GM18517 (cell line): ENCODE results near the gene MYT1.

Source experiments
- ATAC-seq: cut with Tn5 transposase; IDR thresholded peaks from one replicate; pipeline ENCODE4 v1.9.1; 2021; ENCODE audit warnings: mild to moderate bottlenecking, moderate library complexity; ENCODE audit not compliant: unreplicated experiment

Gene MYT1

DNA sequence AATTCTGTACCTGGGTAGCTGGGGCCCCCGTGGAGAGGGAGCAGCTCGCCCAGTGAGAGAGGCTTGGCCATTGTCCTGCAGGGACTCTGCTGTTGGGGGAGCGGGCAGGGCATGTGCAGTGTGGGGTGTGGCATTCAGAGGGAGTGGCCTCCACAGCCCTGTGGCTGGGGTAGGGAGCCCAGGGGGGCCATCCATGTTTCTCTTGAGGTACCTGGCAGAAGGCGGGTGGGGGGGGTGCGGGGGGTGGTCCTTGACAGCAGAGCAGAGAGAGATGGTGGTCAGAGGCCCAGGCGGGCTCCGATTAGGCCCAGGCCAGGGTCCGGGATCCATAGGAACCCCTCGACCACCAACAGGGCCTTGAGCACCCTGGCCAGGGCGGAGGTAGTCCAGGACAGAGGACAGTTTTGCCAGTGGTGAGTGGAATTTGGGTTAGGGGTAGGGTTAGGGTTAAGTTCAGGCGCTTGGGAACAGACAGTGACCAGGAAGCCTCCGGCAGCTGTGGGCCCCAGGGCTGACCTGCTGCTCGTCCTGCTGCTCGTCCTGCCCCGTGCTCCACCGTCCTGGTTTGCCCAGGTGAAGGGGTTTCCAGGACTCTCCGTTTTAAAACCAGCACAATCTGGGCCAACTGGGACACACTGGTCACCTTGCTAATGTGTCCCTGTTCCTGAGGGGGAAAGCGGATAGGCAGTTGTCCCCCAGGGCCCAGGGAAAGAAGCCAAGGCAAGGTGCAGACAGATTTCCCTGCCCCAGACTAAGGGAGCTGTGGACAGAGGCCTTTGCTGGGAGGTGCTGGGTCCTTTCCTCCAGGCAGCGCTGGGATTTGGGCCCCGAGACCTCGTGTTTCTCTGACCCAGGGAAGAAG is 24.8 kb upstream of the MYT1 start:
- ATAC-seq, result no peak

DNA sequence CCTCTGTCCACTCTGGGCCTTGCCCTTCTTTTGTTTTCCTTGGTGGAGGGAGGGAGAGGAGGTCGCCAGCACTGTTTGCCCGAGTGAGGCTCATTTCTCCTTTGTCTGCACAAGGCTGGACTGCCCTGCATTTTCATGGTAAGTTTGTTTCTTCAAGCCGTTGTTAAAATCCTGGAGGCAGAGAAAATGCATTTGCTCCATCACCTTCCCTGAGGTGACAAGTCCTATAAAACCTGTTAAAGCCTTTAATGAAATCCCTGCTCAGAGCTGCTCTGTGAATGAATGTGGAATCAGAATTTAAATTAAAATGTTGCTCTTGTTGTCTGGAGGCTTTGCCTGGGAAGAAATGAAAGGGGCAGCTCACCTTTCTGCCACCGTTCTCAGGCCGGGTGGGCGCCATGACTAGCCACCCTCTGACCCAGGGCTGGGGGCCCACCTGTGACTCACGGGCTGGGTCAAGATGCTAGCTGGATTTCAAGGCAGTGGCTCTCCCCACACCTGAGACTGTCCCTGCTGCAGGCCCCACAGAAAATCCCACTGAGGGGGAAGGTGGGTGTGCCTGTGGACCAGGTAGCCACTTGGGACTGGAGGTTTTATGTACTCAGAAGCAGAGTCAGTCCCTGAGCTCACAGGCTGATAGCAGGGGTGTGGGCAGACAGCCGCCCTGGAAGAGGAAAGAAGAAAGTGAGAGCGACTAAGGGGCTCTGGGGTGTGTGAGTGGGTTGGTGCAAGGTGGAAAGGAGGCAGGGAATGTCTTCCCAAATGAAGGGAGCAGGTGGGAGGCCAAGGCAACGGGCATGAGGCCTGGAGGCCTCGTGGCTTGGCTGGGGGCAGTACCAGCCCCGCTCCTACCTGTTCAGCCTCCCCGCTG is 24.0 kb upstream of the MYT1 start:
- ATAC-seq, result no peak

DNA sequence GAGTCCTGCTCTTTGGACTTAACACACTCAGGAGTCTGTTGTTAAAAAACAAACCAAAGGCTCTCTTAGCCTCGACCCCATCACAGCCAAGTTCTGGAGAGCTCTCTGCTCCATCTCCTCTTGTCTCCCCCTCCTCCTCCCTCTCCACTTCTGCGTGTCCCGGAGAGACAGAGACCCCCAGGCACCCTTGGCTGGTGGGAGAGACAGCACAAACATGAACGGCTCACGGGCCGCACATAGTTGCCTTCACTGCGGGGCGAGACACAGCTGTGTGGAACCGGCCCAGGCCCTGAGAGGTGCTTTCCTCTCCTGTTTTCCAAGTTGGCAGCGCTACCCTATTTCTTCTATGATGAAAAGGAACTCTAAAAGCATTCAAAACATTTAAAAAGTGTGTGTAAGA is 23.3 kb upstream of the MYT1 start:
- no peak for ATAC-seq

DNA sequence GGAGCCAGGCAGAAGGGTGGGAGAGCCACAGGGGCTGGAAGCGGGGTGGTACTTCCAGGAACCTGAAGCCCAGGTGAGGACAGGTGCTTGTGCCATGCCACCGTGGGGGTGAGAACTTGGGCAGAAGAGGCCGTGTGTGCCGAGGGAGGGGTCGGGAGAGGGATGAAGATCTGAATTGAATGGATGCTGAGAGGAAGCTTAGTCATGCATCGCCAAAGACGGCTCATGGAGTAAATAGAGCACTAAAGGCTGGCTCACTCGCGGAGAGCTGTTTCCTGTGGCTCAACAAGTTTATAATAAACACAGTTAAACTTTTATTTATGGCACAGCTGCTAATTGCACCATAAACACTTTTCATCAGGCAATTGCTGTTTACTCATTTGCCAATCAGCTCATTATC is 21.7 kb upstream of the MYT1 start:
- ATAC-seq, result no peak

DNA sequence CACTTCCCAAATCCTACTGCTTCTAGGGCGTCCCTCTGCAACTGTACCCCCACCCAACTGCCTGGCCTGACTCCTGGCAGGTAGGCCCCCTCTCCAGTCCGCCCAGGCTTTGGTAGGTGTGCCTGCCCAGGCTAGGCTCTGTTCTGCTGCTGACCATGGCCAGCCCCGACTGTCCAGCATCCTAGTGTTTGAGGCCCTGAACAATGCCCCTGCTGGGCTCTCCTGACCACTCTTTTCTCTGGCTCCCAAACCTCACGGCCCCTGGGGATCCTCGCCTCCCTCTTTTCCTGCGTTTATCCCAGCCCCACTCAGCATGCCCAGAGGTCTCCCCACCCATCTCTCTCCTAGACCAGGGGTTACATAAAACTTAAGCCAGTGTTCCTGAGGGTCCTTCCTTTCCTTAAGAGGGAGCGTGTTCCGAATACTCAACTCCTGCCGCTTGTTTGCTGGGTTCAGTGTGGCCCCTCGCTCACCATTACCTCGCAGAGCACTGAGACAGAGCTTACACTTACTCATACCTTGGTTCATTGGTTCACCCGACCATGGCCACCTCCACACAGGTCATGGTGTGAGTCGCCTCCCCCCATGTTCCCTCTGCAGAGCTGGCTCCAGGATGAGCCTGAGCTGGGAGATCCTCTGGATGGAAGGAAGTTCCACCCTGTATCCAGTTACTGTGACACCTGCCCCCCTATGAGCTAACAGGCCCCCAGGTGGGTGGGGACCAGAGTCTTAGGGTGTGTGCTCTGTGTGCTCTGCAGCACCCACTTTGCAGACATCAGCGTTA is 21.0 kb upstream of the MYT1 start:
- no peak for ATAC-seq

DNA sequence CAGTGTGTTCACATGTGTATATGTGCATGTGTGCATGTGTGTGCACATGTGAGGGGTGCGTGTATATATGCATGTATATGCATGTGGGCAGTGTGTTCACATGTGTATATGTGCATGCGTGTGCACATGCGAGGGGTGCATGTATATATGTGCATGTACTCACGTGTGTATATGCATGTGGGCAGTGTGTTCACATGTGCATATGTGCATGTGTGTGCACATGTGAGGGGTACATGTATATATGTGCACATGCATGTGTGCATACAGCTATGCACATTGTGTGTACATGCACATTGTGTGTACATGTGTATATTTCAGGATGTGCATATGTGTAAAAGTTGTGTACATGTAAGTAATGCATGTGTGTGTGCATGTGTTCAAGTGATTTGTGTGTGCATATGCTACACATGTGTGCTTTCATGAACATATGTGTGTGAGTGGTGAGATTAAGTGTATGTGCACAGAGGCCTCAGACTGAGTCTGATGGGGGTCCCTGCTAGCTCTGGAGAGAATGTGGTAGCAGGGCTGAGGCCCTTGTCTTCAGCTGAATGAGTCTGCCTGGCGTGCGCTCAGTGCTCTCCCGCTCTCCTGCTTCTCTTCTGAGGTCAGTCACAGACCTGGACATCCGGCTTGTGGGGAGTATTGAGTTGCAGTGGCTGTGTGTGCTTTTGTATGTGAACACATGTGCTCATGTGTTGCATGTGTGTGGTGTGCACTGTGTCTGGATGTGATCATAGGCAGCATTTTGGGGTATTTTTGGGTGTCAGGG is 19.9 kb upstream of the MYT1 start:
- no peak for ATAC-seq

DNA sequence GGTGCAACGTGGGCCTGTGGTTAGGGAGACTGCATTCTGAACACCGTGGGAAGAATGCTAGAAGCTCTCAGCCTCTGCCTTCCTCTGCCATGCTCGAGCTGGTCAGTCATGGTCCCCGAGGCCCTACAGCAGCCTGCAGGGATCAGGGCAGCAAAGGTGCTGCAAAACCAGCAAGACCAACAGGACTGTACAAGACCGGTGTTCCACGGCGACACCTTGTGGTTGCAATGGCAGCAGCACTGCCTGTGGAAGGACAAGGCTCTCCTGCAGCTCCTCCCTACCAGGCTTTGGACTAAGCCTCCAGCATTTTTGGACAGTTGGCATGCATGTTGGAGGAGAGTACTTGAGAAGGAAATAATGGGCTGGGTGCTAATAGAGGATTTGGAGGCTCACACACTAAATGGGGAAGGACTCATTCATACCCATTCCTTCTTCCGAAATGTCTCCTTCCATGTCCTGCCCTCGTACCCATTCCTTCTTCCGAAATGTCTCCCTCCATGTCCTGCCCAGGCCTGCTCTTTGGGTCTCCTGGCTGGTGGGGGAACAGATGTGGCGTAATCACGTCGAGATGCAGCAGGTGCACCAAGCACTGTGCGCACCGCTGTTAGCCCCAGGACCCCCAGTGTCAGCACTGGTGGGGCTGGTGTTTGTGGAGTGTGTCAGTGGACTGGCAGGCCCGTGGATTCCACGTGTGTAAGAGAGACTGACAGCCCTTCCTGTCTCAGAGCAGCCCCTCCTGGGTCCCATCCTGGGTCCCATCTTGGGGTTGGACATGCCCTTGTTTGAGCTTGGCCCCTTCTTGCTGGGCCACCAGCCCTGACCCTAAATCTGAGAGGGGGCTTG is 18.6 kb upstream of the MYT1 start:
- no peak for ATAC-seq

DNA sequence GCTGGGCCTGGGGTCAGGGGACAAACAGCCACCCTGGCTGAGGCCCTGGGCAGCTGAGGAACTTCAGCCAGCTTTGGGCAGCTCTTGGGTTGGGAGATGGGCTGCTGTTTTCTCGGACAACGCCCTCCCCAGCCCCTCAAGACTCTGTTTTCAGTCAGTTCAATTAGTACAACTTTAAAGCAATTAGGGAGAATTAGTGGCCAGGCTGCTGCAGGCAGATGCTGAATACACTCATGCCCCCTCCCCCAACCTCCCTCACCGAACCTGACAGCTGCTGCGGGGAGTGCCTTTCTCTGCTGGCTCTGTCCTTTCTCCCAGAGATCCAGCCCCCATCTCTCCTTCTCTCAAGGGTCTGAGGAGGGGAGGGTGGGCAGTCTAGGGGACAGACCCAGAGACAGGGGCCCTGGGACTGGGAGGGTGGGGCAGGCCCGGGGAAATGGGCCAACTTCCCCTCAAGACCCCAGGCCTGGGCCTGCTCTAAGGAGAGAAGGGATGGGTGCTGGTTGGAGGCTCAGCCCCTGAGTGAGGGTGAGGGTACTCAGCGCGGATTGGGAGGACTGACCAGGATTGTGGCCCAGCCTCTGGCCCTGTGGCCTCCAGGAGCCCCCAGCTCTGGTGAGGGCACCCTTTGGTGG is 17.8 kb upstream of the MYT1 start:
- ATAC-seq, result no peak

DNA sequence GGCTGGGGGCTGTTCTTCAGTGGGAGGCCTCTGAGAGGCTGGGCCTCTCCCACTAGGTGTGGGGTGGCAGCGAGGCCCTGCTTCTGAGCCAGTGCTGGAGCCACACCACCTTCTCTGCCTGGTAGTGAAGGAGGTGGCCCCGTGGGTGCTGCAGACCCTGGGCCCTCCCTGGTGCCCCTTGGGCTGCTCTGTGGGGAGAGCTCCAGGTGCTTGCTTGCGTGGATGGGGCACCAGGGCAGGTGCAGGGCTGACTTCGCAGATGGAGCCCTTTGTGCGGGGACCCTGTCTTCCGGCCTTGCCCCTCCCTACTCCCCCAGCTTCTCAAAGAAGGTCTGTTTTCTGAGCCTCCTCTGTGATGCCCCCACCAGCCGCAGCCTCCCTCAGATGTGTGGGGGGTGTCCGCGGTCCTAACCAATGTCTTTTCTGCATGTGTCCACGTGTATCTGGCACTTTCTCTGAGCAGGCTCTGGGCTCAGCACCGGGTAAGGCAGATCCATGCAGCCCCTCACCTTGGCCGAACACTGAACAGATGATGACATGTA is 17.2 kb upstream of the MYT1 start:
- ATAC-seq, result no peak

DNA sequence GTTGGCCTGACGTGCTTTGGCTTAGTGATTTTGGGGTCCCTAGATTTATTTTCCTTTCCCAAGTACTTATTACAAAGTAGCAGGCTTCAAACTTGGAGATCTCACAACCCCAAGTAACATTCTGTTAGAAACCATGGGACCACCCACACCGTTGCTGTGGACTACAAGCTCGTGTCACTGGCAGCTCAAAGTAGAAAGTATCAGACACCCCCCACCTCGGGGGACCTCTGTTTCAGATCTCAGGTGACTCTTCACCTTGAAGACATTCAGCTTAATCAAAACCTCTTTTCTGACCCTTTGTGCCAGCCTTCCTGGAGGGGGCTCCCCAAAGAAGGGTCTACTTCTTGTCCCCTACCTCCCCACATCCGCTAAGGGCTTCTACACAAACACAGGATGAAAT is 15.7 kb upstream of the MYT1 start:
- no peak for ATAC-seq

DNA sequence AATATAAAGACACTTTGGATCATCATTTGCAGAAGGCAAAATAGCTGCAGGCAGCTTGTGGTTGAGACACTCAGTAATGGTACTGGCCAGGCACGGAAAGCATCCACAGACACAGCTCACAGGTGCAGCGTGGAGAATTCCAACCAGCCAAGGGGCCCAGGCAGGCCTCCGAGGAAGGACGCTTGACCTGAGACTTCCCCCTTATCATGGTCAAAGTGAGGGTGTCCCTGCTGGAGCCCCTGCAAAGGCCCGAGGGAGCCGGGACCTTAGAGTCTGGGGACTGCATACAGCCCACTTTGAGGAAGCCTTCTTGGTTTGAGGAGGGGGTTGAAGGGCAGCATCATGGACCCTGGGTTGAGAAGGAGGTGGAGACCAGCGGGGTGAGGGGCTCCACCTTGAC is 15.1 kb upstream of the MYT1 start:
- ATAC-seq, result no peak

DNA sequence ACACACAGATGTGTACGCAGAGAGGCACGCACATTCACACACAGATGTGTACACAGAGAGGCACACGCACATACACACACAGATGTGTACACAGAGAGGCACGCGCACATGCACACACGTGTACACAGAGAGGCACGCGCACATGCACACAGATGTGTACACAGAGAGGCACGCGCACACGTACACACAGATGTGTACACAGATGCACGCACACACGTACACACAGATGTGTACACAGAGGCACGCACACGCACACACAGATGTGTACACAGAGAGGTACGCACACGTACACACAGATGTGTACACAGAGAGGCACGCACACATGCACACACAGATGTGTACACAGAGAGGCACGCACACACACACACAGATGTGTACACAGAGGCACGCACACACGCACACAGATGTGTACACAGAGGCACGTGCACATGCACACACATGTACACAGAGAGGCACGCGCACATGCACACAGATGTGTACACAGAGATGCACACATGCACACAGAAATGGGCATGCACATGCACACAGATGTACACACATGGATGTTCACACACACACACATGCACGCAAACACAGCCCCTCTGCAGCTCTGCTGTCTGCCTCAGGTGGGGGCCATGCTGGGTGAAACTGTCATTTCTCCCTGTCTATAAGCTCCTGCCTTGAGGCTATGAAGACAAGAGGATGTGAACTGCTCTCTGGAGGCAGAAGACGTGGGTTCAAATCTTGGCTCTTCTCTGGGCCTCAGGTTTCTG is 14.3 kb upstream of the MYT1 start:
- no peak for ATAC-seq

DNA sequence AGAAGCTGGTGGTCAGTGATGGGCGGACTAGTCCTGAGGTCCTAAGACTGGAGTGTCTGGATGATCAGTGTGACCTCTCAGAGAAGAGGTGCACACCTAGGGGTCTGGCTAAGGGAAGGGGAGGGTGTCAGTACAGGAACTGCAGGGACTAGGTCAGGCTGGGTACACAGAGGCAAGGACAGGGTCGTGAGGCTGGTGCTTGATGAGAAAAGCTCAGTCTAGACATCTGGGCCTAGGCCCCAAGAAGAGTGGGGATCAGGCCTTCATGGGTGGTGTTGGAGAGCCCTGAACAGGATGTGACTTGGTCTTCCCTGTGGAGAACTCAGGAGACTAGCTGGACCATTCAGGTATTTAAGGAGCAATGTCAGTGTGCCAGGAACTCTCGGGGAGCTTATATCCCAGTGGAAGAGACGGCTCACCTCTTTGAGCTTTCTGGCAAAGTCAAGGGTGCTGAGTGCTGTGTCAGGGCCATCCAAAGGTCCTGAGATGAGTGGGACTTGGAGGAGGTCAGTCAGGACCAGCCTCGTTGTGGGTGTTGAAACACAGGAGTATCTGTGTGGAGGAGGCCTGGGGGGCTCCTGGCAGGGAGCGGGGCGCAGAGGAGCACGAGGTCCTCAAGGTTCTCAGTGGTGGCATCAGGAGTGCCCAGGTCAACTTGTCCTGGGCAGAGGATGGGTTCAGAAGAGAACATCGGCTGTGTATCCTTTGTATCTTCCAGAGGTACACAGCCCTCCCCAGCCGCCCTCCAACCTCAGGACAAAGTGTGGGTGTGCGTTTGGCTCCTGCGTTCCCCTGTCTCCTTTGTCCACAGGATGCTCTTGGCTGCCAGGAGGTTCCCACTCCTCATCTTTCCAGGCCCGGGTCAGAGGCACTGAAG is 13.3 kb upstream of the MYT1 start:
- no peak for ATAC-seq

DNA sequence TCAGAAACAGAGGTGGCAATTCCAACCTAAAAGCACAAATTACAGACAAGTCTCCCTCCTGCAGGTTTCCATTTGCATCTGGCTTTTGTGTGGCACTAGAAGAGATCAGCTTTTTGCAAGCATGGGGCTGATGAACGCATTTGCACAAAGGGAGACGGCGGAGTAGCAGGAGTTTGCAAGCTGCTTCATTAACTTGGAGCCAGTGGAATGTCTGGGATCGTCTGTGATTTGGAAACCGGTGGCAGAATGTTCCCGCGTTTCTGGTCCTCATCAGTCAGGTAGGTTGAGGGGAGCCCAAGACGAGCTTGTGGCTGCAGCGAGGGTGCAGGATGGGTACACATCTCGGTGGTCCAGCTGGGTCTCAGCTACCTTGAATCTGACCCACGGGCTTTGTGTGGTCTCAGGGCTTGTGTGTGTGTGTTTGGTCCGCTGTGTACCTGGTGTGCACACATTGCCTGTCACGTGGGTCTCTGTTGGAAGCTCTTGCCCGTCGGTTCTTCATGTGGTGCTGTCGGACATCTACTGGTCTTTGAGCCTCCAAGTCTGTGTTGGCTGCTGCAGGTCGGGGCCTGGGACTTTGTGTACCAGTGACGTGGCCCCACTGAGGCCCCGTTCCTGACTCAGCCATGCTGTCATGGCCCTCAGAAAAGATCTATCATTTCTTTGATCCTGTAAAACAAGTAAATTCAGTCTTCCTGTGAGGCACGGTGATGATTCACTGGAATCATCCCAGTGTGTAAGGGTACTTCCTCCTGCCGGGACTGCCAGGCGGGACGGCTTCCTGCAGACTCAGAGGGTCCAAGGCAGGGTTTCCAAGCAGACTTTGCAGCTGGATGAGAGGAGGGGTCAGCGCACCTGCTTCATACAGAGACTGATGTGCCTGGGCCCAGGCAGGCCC is 12.4 kb upstream of the MYT1 start:
- no peak for ATAC-seq

DNA sequence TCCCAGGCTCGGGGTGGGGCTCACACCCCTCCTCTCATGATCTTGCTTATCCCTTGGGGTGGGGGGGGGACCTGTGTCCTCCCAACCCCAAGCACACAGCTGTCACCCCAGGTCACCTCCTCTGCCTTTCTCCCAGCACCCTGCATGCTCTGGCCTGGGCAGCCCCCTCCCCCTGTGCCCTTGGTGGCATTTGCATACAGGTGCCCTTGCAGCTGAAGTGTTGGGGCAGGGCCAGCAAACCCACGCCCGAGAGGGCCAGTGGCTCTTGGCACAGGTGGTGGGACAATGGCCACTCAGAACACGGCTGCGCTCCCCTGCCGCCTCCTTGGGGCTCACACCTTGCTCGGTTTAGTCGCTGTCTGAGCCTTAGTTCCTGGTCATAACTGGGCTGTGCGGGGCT is 11.3 kb upstream of the MYT1 start:
- no peak for ATAC-seq

DNA sequence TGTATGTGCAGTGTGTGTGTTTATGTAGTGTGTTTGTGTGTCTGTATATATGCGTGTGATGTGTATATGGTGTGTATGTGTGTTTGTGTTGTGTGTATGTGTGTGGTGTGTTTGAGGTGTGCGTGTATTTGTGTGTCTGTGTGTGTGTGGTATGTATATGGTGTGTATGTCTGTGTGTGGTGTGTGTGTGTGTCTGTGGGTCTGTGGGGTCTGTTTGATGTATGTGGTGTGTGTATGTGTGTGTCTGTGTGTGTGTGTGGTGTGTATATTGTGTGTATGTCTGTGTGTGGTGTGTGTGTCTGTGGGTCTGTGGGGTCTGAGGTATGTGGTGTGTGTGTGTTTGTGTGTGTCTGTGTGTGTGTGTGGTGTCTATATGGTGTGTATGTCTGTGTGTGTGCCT is 10.8 kb upstream of the MYT1 start:
- no peak for ATAC-seq
